PC-3 (cell line): ENCODE data around the gene NUDT1. TPM values are rescaled to one million over a fixed set of nuclear protein-coding genes. Genes with fewer than 3 reads are reported as not detected.
A peak's percentile ranks its signal among the peaks of the same experiment; 100 is the strongest.

Experiments used
- ATAC-seq: fragments of 200-7000 bp; cut with Tn5 transposase; 2 replicates; pipeline ENCODE4 v1.9.1; 2020; ENCODE audit warnings: mild to moderate bottlenecking, moderate library complexity
- BruUV-seq: library from RNA; stranded (reverse); fragments of 400-500 nt; replicated peaks from 2 replicates; lab custom pipeline; 2021; lab: Mats Ljungman, UMichigan
- CTCF ChIA-PET: fragments of 300-600 bp; sonication (Branson Sonifier 250); formaldehyde crosslinking; loops from one replicate; lab custom pipeline; 2022; ENCODE audit warnings: antibody characterized with exemption; lab: Charles Lee
- POLR2A ChIA-PET: fragments of 300-600 bp; sonication (Branson Sonifier 250); formaldehyde crosslinking; loops from one replicate; lab custom pipeline; 2022; ENCODE audit warnings: antibody characterized with exemption; ENCODE audit not compliant: unreplicated experiment; lab: Charles Lee
- DNase-seq: peaks from one replicate; pipeline ENCODE4 v3.0.0-alpha.2; 2015
- H2AFZ ChIP-seq: fragments of 300-600 bp; sonication (generic); 2 replicates; pipeline ENCODE4 v1.6.0; 2016; ENCODE audit warnings: antibody characterized with exemption, low read length
- H3F3A ChIP-seq: fragments of 300-600 bp; sonication (generic); one replicate; pipeline ENCODE4 v1.6.0; 2017; ENCODE audit warnings: antibody characterized with exemption, low read length, control low read depth, mild to moderate bottlenecking; ENCODE audit not compliant: unreplicated experiment
- H3K27ac ChIP-seq: fragments of 300-600 bp; sonication (generic); 2 replicates; pipeline ENCODE4 v1.5.1; 2016; ENCODE audit warnings: mild to moderate bottlenecking, low read length
- H3K27me3 ChIP-seq: fragments of 300-600 bp; sonication (generic); 2 replicates; pipeline ENCODE4 v1.6.1; 2016; ENCODE audit warnings: low read length, mixed read lengths
- H3K36me3 ChIP-seq: fragments of 300-600 bp; sonication (generic); 2 replicates; pipeline ENCODE4 v1.6.1; 2016; ENCODE audit warnings: low read depth, mixed run types, low read length, mixed read lengths
- H3K4me1 ChIP-seq: fragments of 300-600 bp; sonication (generic); 2 replicates; pipeline ENCODE4 v1.5.1; 2016; ENCODE audit warnings: low read length; ENCODE audit not compliant: insufficient read depth
- H3K4me2 ChIP-seq: fragments of 300-600 bp; sonication (generic); 2 replicates; pipeline ENCODE4 v1.6.0; 2016; ENCODE audit warnings: low read length
- H3K4me3 ChIP-seq: fragments of 300-600 bp; sonication (generic); 2 replicates; pipeline ENCODE4 v1.5.1; 2016; ENCODE audit warnings: mild to moderate bottlenecking, low read length, mixed read lengths
- H3K79me2 ChIP-seq: fragments of 300-600 bp; sonication (generic); 2 replicates; pipeline ENCODE4 v1.6.1; 2017; ENCODE audit warnings: low read length, mixed read lengths
- H3K9ac ChIP-seq: fragments of 300-600 bp; sonication (generic); 2 replicates; pipeline ENCODE4 v1.6.0; 2016; ENCODE audit warnings: mild to moderate bottlenecking, low read length
- H3K9me2 ChIP-seq: fragments of 300-600 bp; sonication (generic); replicated peaks from 2 replicates; pipeline ENCODE4 v1.6.1; 2016; ENCODE audit warnings: mixed run types, low read length, mixed read lengths
- H3K9me3 ChIP-seq: fragments of 300-600 bp; sonication (generic); 2 replicates; pipeline ENCODE4 v1.6.1; 2016; ENCODE audit warnings: low read length, mixed read lengths
- H4K20me1 ChIP-seq: fragments of 300-600 bp; sonication (generic); 2 replicates; pipeline ENCODE4 v1.6.1; 2016; ENCODE audit warnings: low read length, mixed read lengths
- CTCF ChIP-seq: fragments of 300-600 bp; sonication (generic); conservative IDR thresholded peaks from 2 replicates; pipeline ENCODE4 v1.5.1; 2017; ENCODE audit warnings: antibody characterized with exemption, low read depth, mild to moderate bottlenecking, low read length
- EZH2 ChIP-seq: fragments of 300-600 bp; sonication (generic); IDR thresholded peaks from one replicate; pipeline ENCODE4 v1.6.1; 2017; ENCODE audit warnings: antibody characterized with exemption, mild to moderate bottlenecking, low read length; ENCODE audit not compliant: unreplicated experiment
- EZH2phosphoT487 ChIP-seq: fragments of 300-600 bp; sonication (generic); IDR thresholded peaks from 2 replicates; pipeline ENCODE4 v1.6.1; 2018; ENCODE audit warnings: mild to moderate bottlenecking, antibody characterized with exemption, low read length, borderline replicate concordance
- intact Hi-C: fragments of 100-400 bp; cut with micrococcal nuclease; formaldehyde crosslinking; loops from 2 replicates; pipeline ENCODE4 v1.9.0; 2023
- total RNA-seq: library from RNA; depleted of rRNA; stranded (reverse); fragments of >200 nt; gene quantifications from 2 replicates; pipeline ENCODE4 v1.2.3, GENCODE V29; 2014

The NUDT1 gene
- total RNA-seq, 1 experiment from 2014 or later: 59.3 TPM

- BruUV-seq: no TSS peak
- no peaks in the 10 kb centered on the region for H4K20me1 ChIP-seq
- H3K79me2 ChIP-seq: no peaks in the 10 kb centered on the region
- H3K36me3 ChIP-seq: no peaks in the 10 kb centered on the region; the same call in 1 of the 2 replicates
- H3K4me3 ChIP-seq: no peak overlapping the region
- H3K9ac ChIP-seq: no peak overlapping the region
- no peaks in the 10 kb centered on the region for H3K9me3 ChIP-seq
- no peak overlapping the region for H3K4me2 ChIP-seq
- no peak overlapping the region for H3K27ac ChIP-seq
- no peak for TF ChIP-seq EZH2phosphoT487
- no peak for TF ChIP-seq CTCF
- TF ChIP-seq EZH2: no peak
- H3K4me1 ChIP-seq: peaks cover 33% of the 10 kb centered on the region
- H3K27me3 ChIP-seq: no peaks in the 10 kb centered on the region
- no peak overlapping the region for H2AFZ ChIP-seq
- DNase-seq (no peak), ATAC-seq (no peak)
- ChIA-PET CTCF (no interaction called here), POLR2A (no interaction called here)
- no peaks in the 10 kb centered on the region for H3K9me2 ChIP-seq
- intact Hi-C loops: no loop called here
- H3F3A ChIP-seq: no peaks in the 10 kb centered on the region
Measured at GRCh38 chr7:2253525-2254244, 11.7 kb downstream of the NUDT1 start.

GRCh38 chr7:2254429-2255144 is 12.6 kb downstream of the NUDT1 start:
- H3K9me2 ChIP-seq: no peaks in the 10 kb centered on the region
- no peaks in the 10 kb centered on the region for H4K20me1 ChIP-seq
- TF ChIP-seq CTCF (no peak), EZH2 (no peak), EZH2phosphoT487 (no peak)
- H3K79me2 ChIP-seq: no peaks in the 10 kb centered on the region
- TSS peak; percentile 28 for BruUV-seq
- no peak overlapping the region for H3K4me3 ChIP-seq
- no peaks in the 10 kb centered on the region; the same call in 1 of the 2 replicates for H3K36me3 ChIP-seq
- H3K4me1 ChIP-seq: peaks cover 24% of the 10 kb centered on the region
- H3K27me3 ChIP-seq: no peaks in the 10 kb centered on the region
- ATAC-seq: no peak
- no peak for DNase-seq
- intact Hi-C loops: no loop called here
- no peak overlapping the region for H3K9ac ChIP-seq
- no peaks in the 10 kb centered on the region for H3F3A ChIP-seq
- H2AFZ ChIP-seq: no peak overlapping the region
- POLR2A ChIA-PET: no interaction called here
- peak overlapping the region; percentile 55; the same call in 1 of the 2 replicates for H3K27ac ChIP-seq
- no peaks in the 10 kb centered on the region for H3K9me3 ChIP-seq
- CTCF ChIA-PET: no interaction called here
- peak overlapping the region; percentile 41; the same call in 1 of the 2 replicates for H3K4me2 ChIP-seq
